ENCODE measurements around the gene SFXN3.
A peak's percentile ranks its signal among the peaks of the same experiment; 100 is the strongest.
"Not testable (repeated sequence)": the region's sequence is repeated elsewhere in the genome, so short reads cannot be mapped to it uniquely, and the experiment has no call there.

SFXN3 gene

DNA sequence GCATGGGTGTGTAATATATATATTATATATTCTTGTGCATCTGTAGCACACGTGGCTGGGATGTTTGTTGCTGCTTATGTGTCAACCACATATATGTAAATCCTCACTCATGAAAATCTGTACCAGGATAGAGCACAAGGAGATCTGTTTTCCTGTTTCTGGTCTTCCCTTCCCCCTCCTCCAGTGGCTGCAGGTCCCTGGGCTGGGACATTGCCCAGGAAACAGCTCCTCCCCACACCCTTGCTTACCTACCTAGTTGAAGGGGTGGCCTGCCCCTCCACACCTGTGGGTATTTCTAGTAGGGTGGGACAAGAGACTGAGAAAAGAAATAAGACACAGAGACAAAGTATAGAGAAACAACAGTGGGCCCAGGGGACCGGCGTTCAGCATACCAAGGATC, 2.2 kb downstream of the SFXN3 start:
- no peaks in the 10 kb centered on the region for H3K27me3 ChIP-seq (ENCODE audit: insufficient read depth, poor library complexity, severe bottlenecking)
- H3K4me3 ChIP-seq (ENCODE audit: severe bottlenecking) = peak overlapping the region; percentile 48
- ATAC-seq (ENCODE audit: low read depth) (no peak), DNase-seq (ENCODE audit: low spot score) (no peak)
- peak overlapping the region; percentile 84 for H3K27ac ChIP-seq (ENCODE audit: poor library complexity, severe bottlenecking)
- no peaks in the 10 kb centered on the region for H3K4me1 ChIP-seq (ENCODE audit: insufficient read depth, poor library complexity, severe bottlenecking)
- H3K36me3 ChIP-seq (ENCODE audit: low read depth) = peaks cover 36% of the 10 kb centered on the region
- H3K9me3 ChIP-seq (ENCODE audit: severe bottlenecking) = no peaks in the 10 kb centered on the region
- TF ChIP-seq, protein P1, sequence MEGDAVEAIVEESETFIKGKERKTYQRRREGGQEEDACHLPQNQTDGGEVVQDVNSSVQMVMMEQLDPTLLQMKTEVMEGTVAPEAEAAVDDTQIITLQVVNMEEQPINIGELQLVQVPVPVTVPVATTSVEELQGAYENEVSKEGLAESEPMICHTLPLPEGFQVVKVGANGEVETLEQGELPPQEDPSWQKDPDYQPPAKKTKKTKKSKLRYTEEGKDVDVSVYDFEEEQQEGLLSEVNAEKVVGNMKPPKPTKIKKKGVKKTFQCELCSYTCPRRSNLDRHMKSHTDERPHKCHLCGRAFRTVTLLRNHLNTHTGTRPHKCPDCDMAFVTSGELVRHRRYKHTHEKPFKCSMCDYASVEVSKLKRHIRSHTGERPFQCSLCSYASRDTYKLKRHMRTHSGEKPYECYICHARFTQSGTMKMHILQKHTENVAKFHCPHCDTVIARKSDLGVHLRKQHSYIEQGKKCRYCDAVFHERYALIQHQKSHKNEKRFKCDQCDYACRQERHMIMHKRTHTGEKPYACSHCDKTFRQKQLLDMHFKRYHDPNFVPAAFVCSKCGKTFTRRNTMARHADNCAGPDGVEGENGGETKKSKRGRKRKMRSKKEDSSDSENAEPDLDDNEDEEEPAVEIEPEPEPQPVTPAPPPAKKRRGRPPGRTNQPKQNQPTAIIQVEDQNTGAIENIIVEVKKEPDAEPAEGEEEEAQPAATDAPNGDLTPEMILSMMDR (IDR thresholded peaks at IDR 0.05; ENCODE audit: poor library complexity, severe bottlenecking) = no peak

GRCh38 chr10:101034404-101034803, 3.4 kb downstream of the SFXN3 start:
- not testable (repeated sequence) for H3K9me3 ChIP-seq (ENCODE audit: severe bottlenecking); H3K27me3 ChIP-seq (ENCODE audit: insufficient read depth, poor library complexity, severe bottlenecking); H3K4me3 ChIP-seq (ENCODE audit: severe bottlenecking); H3K27ac ChIP-seq (ENCODE audit: poor library complexity, severe bottlenecking); ATAC-seq (ENCODE audit: low read depth); DNase-seq (ENCODE audit: low spot score); H3K4me1 ChIP-seq (ENCODE audit: insufficient read depth, poor library complexity, severe bottlenecking)
- peaks cover 36% of the 10 kb centered on the region for H3K36me3 ChIP-seq (ENCODE audit: low read depth)

DNA sequence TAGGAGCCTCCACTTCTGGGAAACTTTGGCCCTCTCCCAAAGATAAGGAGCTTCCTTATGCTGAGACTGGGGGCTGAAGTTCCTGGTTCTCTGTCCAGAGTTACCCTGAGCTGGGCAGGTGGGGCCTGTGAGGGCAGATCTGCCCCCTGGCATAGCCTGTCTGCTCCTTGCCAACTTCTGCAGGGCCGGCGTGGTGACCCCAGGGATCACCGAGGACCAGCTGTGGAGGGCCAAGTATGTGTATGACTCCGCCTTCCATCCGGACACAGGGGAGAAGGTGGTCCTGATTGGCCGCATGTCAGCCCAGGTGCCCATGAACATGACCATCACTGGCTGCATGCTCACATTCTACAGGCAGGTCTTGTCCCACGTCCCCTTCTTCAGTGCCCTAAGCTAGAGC, 4.3 kb downstream of the SFXN3 start:
- H3K36me3 ChIP-seq (ENCODE audit: low read depth) = peaks cover 36% of the 10 kb centered on the region
- TF ChIP-seq, protein P1 (IDR thresholded peaks at IDR 0.05; ENCODE audit: poor library complexity, severe bottlenecking) = no peak
- no peak for ATAC-seq (ENCODE audit: low read depth)

DNA sequence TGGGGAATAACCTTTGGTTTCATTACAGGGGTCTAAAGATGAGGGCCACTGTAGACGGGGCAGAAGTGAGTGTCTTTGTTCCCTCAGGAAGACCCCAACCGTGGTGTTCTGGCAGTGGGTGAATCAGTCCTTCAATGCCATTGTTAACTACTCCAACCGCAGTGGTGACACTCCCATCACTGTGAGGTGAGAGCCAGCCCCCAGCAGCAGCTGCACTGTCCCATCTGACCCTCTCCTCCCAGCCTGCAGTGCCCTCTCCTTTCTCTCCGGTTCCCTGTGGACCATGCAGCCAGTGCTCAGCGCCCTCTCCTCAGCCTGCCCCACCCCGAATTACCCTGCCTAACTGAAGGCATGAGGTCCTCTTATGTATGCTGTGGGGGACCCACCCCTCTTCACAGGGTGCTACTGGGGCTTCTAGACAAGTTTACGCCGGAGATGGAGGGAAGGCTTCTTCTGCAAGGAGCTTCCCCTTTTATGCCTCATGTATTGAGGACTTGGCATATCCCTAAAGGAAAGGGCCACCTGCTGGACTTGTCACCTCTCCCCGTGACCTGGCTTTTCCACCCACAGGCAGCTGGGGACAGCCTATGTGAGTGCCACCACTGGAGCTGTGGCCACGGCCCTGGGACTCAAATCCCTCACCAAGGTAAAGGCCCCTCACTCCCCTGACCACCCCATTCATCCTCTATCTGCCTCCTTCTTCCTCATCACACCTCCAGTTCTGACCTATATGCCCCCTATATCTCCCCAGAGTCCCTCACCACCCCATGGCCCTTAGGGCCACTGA, 5.1 kb downstream of the SFXN3 start:
- DNase-seq (ENCODE audit: low spot score) = no peak
- Histone ChIP-seq H3K27ac (ENCODE audit: poor library complexity, severe bottlenecking) (no peak overlapping the region), H3K27me3 (ENCODE audit: insufficient read depth, poor library complexity, severe bottlenecking) (no peaks in the 10 kb centered on the region), H3K9me3 (ENCODE audit: severe bottlenecking) (no peaks in the 10 kb centered on the region), H3K4me1 (ENCODE audit: insufficient read depth, poor library complexity, severe bottlenecking) (no peaks in the 10 kb centered on the region), H3K36me3 (ENCODE audit: low read depth) (peaks cover 36% of the 10 kb centered on the region), H3K4me3 (ENCODE audit: severe bottlenecking) (no peak overlapping the region)
- ATAC-seq (ENCODE audit: low read depth) = no peak
- TF ChIP-seq, protein P1 (IDR thresholded peaks at IDR 0.05; ENCODE audit: poor library complexity, severe bottlenecking) = no peak

More for the DNA sequence above, 4.3 kb downstream of the SFXN3 start:
- Histone ChIP-seq H3K27ac (ENCODE audit: poor library complexity, severe bottlenecking) (no peak overlapping the region), H3K9me3 (ENCODE audit: severe bottlenecking) (no peaks in the 10 kb centered on the region), H3K27me3 (ENCODE audit: insufficient read depth, poor library complexity, severe bottlenecking) (no peaks in the 10 kb centered on the region), H3K4me3 (ENCODE audit: severe bottlenecking) (no peak overlapping the region), H3K4me1 (ENCODE audit: insufficient read depth, poor library complexity, severe bottlenecking) (no peaks in the 10 kb centered on the region)
- DNase-seq (ENCODE audit: low spot score) = no peak

DNA sequence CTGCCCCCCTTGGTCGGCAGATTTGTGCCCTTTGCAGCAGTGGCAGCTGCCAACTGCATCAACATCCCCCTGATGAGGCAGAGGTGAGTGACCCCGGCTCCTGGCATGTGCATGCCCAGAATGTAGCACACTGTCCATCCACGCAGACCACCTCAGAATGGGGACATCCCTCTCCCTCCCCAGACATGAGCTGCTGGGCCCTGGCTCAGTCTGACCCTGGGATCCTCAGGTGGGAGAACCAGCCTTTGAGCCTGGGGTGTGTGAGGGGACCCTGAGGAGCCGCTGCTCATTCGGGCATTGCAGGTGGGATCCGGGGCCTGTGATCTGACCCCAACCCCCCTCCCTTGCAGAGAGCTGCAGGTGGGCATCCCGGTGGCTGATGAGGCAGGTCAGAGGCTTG, 5.7 kb downstream of the SFXN3 start:
- peaks cover 36% of the 10 kb centered on the region for H3K36me3 ChIP-seq (ENCODE audit: low read depth)
- no peaks in the 10 kb centered on the region for H3K9me3 ChIP-seq (ENCODE audit: severe bottlenecking)
- no peak for ATAC-seq (ENCODE audit: low read depth)
- TF ChIP-seq, protein P1 (IDR thresholded peaks at IDR 0.05; ENCODE audit: poor library complexity, severe bottlenecking) = no peak
- H3K27ac ChIP-seq (ENCODE audit: poor library complexity, severe bottlenecking) = no peak overlapping the region
- no peak for DNase-seq (ENCODE audit: low spot score)
- no peak overlapping the region for H3K4me3 ChIP-seq (ENCODE audit: severe bottlenecking)
- no peaks in the 10 kb centered on the region for H3K27me3 ChIP-seq (ENCODE audit: insufficient read depth, poor library complexity, severe bottlenecking)
- no peaks in the 10 kb centered on the region for H3K4me1 ChIP-seq (ENCODE audit: insufficient read depth, poor library complexity, severe bottlenecking)

All from RWPE2 (cell line).